Embryonic facial prominence (tissue), 1 donor: ENCODE results near the gene MEF2A.

Experiments
- DNase-seq: peaks from one replicate; pipeline ENCODE4 v3.0.0-alpha.2; 2016; ENCODE audit errors: extremely low spot score

MEF2A gene

GRCh38 chr15:99605990-99606389 is 40.2 kb downstream of the MEF2A start:
- DNase-seq, result no peak

- no peak for DNase-seq
Measured at GRCh38 chr15:99606646-99607045, 40.9 kb downstream of the MEF2A start.

- DNase-seq, result no peak
Measured at GRCh38 chr15:99613481-99613880, 47.7 kb downstream of the MEF2A start.

- DNase-seq, result no peak
Measured at GRCh38 chr15:99613887-99614647, 48.3 kb downstream of the MEF2A start.

GRCh38 chr15:99614749-99615288 is 49.0 kb downstream of the MEF2A start:
- no peak for DNase-seq

GRCh38 chr15:99615460-99615859 is 49.7 kb downstream of the MEF2A start:
- DNase-seq, result no peak

GRCh38 chr15:99616129-99616528 is 50.3 kb downstream of the MEF2A start:
- no peak for DNase-seq

GRCh38 chr15:99616773-99617342 is 51.1 kb downstream of the MEF2A start:
- DNase-seq, result no peak

- no peak for DNase-seq
Measured at GRCh38 chr15:99618941-99619411, 53.2 kb downstream of the MEF2A start.

GRCh38 chr15:99619712-99620111 is 53.9 kb downstream of the MEF2A start:
- DNase-seq, result no peak

GRCh38 chr15:99620178-99620577 is 54.4 kb downstream of the MEF2A start:
- DNase-seq, result no peak

GRCh38 chr15:99621767-99622166 is 56.0 kb downstream of the MEF2A start:
- DNase-seq, result no peak

GRCh38 chr15:99628374-99629001 is 62.7 kb downstream of the MEF2A start:
- no peak for DNase-seq

- DNase-seq, result no peak
Measured at GRCh38 chr15:99630607-99631131, 64.9 kb downstream of the MEF2A start.

- no peak for DNase-seq
Measured at GRCh38 chr15:99631255-99631654, 65.5 kb downstream of the MEF2A start.

GRCh38 chr15:99632521-99632920 is 66.7 kb downstream of the MEF2A start:
- DNase-seq, result no peak

- no peak for DNase-seq
Measured at GRCh38 chr15:99633655-99634054, 67.9 kb downstream of the MEF2A start.

GRCh38 chr15:99634576-99634975 is 68.8 kb downstream of the MEF2A start:
- no peak for DNase-seq

GRCh38 chr15:99635145-99635544 is 69.4 kb downstream of the MEF2A start:
- no peak for DNase-seq

GRCh38 chr15:99635794-99636193 is 70.0 kb downstream of the MEF2A start:
- no peak for DNase-seq

- DNase-seq, result no peak
Measured at GRCh38 chr15:99644913-99645542, 79.2 kb downstream of the MEF2A start.

- DNase-seq, result no peak
Measured at GRCh38 chr15:99645543-99645935, 79.8 kb downstream of the MEF2A start.
